HG02759 (cell line): ENCODE measurements around the gene KRTAP4-11.
"Not testable (repeated sequence)": the region's sequence is repeated elsewhere in the genome, so short reads cannot be mapped to it uniquely, and the experiment has no call there.

Source experiments
- ATAC-seq: cut with Tn5 transposase; IDR thresholded peaks from one replicate; pipeline ENCODE4 v1.9.1; 2021; ENCODE audit warnings: mild to moderate bottlenecking, moderate library complexity; ENCODE audit not compliant: unreplicated experiment

The KRTAP4-11 gene

GRCh38 chr17:41125064-41125463 lies 6.9 kb upstream of the KRTAP4-11 start:
- ATAC-seq = no peak

DNA sequence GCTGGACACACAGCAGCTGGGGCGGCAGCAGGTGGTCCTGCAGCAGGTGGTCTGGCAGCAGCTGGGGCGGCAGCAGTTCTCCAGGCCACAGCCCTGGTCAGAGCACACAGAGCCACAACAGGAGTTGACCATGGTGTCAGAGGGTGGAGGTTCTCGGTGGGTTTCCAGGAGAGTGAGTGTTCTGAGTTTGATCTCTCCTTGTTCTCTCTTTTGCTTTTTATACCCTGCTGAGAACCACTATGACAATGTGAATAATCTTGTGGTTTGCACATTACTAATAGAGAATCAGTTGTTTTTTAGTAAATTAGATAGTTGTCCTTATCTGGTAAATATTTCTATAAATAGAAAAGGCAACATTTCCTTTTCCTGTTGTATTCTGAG lies 5.8 kb upstream of the KRTAP4-11 start, which contains the start of gene KRTAP4-12:
Gene KRTAP4-12, minus strand, starts transcription at position 192 of the 381 bp plus-strand sequence. Its CDS starts 60 bp downstream, at position 132.
- ATAC-seq = not testable (repeated sequence)

DNA sequence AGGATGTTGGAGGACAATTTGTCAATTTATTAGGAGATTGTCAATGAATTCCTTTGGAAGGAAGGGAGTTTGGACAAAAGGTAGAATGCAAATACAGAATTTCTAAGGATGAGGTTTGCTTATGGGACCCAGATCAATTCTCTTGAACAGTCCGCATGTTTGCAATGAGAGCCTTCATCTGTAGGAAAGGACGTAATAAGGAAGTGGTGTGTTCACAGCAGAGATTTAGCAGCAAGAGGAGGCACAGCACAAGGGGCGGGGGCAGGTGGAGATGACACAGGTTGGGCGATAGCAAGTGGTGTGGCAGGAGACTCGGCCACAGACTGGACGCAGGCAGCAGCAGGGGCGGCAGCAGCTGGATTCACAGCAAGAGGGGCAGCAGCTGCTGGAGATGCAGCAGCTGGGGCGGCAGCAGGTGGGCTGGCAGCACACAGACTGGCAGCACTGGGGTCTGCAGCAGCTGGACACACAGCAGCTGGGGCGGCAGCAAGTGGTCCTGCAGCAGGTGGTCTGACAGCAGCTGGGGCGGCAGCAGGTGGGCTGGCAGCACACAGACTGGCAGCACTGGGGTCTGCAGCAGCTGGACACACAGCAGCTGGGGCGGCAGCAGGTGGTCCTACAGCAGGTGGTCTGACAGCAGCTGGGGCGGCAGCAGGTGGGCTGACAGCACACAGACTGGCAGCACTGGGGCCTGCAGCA lies 5.3 kb upstream of the KRTAP4-11 start:
- not testable (repeated sequence) for ATAC-seq

DNA sequence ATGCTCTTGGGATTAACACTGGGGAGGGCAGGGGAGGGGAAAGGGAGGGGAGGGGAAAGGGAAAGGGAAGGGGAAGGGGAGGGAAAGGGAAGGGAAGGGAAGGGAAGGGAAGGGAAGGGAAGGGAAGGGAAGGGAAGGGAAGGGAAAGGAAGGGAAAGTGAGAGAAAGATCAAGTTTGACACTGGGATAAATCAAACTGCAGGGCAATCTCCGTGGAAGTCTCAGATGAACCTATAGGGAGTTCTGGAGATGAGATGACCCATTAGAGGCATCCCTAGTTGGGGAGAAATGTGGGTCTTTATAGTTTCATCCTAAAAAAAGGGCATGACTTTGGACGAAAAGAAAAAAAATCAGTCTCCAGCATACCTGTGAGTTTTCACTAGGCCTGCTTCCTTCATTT lies 3.6 kb upstream of the KRTAP4-11 start:
- no peak for ATAC-seq

DNA sequence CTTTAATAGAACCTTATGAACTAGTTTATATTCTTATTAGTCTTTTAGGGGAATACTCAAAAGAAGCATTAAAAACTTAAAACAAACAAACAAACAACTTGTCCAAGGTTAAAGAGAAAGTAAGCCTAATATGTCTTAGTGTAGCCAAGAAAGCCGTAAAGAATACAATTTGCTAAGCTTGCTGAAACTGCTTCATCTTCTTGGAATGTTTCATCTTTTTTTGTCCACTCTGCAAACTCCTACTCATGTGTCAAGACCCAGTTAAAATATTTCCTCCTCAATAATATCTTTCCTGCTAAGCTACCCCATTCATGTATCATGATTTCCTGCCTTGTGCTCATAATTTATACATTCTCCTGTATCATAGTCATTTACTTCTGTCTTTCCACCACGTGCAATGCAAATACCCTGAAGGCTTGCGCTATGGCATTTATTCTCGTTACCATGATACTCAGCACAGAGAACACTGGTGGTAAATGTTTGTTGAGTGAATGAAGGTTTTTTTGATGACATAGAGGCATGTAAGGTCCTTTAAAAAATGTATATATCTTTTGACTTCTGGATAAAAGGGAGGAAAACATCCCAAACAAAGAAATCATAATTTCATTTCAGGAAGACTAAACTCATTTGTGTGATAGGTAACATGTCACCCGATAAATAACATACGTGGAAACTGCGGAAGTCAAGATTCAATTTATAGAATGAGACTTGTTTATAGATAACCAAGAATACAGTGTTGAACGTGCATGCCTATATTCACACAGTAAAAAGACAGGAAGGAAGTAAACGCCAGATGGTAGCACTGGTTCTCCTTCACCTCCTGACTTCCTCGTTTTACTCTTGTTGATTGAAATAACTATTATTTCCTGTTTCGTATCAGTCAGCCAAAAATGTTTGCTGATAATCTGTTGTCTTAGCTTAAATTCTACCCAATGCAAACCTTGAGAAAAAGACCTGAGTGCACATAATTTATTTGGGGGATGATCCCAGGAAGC lies 1.8 kb upstream of the KRTAP4-11 start:
- ATAC-seq = not testable (repeated sequence)

DNA sequence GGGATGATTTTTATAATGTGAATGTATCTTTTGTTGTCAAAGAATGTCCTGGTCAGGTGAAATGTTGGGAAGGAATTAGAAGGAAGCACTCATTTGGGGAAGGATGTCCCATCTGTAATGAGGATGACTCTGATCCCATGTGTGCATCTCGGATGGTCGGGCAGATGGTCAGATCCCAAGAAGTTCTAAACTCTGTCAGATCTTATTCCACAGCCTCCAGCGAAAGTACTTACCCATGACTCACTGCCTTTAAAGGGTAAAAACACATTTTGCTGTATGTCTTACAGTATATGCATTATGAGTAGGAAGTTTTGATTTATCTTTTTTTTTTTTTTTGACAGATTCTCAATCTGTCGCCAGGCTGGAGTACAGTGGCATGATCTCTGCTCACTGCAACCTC lies 548 bp upstream of the KRTAP4-11 start:
- no peak for ATAC-seq

DNA sequence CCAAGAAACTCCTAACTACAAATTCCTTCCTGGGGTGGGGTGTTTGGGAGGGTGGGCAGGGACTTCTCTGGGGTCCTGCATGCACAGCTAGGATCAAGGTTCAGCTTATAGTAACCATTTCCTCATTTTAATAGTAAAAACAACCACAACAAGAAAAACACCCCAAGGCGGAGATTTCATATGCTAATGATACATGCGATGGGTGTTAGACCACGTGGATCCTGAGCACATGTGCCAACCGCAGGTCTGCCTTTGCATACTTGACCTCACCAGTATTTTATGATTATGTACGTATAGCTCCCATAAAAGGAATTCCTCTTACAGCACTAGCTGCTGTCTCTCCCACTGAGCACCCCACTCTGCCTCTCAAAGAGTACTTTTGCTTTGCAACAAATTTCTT lies 1.9 kb downstream of the KRTAP4-11 start:
- ATAC-seq = no peak

DNA sequence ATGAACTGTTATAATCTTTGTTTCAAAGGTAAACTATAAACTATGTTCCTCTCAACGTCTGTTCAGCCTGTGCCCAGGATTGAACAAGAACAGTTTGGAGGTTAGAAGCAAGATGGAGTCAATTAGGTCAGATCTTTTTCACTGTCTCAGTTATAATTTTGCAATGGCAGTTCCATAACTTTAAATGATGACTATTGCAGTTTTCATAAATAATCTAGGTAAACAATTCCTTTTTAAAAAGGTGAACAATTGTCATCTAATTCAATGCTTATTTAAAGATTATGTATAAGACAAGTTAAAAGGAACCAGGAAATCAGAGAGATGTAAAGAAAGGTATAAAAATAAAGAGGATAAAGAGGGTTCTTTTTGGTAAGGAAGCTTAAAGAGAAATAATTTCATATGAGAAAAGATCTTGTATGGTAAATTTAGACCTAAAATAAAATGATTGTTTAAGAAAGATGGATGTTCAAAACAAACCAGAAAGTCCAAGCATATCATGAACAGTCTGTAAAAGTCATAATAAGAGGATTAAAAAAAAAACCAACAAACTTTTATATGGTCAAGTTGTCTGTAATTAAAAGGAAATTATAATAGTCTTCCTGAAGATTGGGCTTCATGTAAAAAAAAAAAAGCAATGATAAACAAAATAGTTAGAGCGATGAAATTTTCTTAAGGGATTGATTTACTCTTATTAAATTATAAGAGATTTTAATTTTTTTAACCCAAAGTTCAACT lies 6.9 kb downstream of the KRTAP4-11 start:
- no peak for ATAC-seq

- not testable (repeated sequence) for ATAC-seq
These were observed 9.3 kb downstream of the KRTAP4-11 start for GRCh38 chr17:41108728-41109386.

- ATAC-seq = no peak
These were observed 10.2 kb downstream of the KRTAP4-11 start for GRCh38 chr17:41107941-41108450.

- ATAC-seq = not testable (repeated sequence)
These were observed 12.8 kb downstream of the KRTAP4-11 start, which contains the start of gene KRTAP4-9 for GRCh38 chr17:41105347-41105746. Gene KRTAP4-9 (plus strand): TSS chr17:41105389. CDS start chr17:41105389, 0 bp downstream.

- not testable (repeated sequence) for ATAC-seq
These were observed 13.7 kb downstream of the KRTAP4-11 start for GRCh38 chr17:41104386-41105038.

GRCh38 chr17:41103896-41104295 lies 14.3 kb downstream of the KRTAP4-11 start:
- ATAC-seq = no peak

GRCh38 chr17:41101586-41102259 lies 16.4 kb downstream of the KRTAP4-11 start, which contains the start of gene KRTAP4-16:
Gene KRTAP4-16 (minus strand): TSS chr17:41102209. CDS start chr17:41102209, 0 bp downstream.
- ATAC-seq = no peak

DNA sequence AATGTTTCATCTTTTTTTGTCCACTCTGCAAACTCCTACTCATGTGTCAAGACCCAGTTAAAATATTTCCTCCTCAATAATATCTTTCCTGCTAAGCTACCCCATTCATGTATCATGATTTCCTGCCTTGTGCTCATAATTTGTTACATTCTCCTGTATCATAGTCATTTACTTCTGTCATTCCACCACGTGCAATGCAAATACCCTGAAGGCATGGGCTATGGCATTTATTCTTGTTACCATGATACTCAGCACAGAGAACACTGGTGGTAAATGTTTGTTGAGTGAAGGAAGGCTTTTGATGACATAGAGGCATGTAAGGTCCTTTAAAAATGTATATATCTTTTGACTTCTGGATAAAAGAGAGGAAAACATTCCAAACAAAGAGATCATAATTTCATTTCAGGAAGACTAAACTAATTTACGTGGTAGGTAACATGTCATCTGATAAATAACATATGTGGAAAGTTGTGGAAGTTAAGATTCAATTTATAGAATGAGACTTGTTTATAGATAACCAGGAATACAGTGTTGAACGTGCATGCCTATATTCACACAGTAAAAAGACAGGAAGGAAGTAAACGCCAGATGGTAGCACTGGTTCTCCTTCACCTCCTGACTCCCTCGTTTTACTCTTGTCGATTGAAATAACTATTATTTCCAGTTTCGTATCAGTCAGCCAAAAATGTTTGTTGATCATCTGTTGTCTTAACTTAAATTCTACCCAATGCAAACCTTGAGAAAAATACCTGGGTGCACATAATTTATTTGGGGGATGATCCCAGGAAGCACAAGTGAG lies 18.3 kb downstream of the KRTAP4-11 start:
- ATAC-seq = not testable (repeated sequence)

- ATAC-seq = no peak
These were observed 19.7 kb downstream of the KRTAP4-11 start for GRCh38 chr17:41098481-41098880.

DNA sequence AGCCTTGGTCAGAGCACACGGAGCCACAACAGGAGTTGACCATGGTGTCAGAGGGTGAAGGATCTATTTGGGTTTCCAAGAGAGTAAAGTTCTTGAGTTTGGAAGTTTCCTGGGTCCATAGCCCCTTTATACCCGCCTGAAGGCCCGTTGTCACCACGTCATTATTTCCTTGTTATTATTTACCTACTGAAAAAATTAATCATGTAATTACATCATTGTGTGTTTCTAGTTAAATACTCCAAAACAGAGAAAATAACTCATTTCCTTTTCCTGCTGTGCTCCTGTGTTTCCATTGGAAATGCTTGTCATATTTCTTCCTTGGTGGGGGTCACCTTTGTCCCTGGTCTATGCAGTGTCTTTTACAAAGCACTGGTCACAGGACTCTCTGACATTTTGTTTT lies 20.1 kb downstream of the KRTAP4-11 start, which contains the start of gene KRTAP4-8:
Gene KRTAP4-8, minus strand, starts transcription at position 101 of the 400 bp plus-strand sequence. Its CDS starts 58 bp downstream, at position 43.
- no peak for ATAC-seq

- ATAC-seq = no peak
These were observed 22.1 kb downstream of the KRTAP4-11 start for GRCh38 chr17:41096055-41096454.
